ENCODE results near the gene PDIA5.
"Not testable (repeated sequence)": the region's sequence is repeated elsewhere in the genome, so short reads cannot be mapped to it uniquely, and the experiment has no call there.

PDIA5 gene

DNA sequence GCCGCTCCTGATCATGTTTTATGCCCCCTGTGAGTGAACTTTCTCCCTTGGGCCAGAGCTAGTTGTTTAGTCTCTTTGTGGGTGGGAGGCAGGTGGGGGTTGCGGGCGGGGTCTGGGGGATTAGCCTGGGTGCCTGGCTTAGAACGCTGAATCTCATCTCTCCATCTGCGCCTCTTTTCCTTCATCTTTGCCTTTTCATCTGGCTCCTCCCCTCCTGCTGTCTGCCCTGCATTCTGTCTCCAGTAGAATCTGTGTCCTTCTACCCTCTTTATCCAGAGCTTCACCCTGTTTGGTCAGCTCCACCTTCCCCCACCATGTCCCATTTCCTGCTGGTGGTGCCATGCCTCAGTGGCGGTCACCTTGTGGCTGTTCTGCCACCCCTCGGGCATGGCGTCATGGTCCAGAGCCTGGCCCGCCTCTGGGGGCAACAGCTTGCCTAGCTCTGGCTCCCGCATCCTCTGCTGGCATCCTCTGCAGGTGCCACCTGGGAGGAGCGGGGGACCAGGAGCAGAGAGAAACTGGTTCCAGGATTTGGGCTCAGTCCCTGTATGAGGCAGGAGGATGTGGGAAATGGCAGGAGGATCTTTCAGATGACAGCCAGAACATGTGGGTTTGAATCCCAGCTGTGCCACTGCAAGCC, 44.3 kb downstream of the PDIA5 start:
- peaks cover 84% of the 10 kb centered on the region for H3K36me3 ChIP-seq (ENCODE audit: insufficient read depth, insufficient read length, low read length)
- H3K9ac ChIP-seq (ENCODE audit: insufficient read length, low read depth) = no peak overlapping the region
- H3K4me3 ChIP-seq (ENCODE audit: insufficient read length, low read depth) = no peak overlapping the region
- no peak for DNase-seq (ENCODE audit: low read depth, low spot score)
- H3K9me3 ChIP-seq (ENCODE audit: insufficient read depth, low read length) = no peaks in the 10 kb centered on the region
- no peaks in the 10 kb centered on the region for H3K4me1 ChIP-seq (ENCODE audit: insufficient read depth, insufficient read length)
- H3K27me3 ChIP-seq (ENCODE audit: insufficient read depth, insufficient read length) = no peaks in the 10 kb centered on the region
- TF ChIP-seq SUZ12 (IDR thresholded peaks at IDR 0.05; ENCODE audit: extremely low read depth, insufficient read depth, insufficient read length) (no peak), YY1 (IDR thresholded peaks at IDR 0.05; ENCODE audit: insufficient read depth, insufficient read length) (no peak), ZNF274 (IDR thresholded peaks at IDR 0.05; ENCODE audit: low read depth, low read length) (no peak)

DNA sequence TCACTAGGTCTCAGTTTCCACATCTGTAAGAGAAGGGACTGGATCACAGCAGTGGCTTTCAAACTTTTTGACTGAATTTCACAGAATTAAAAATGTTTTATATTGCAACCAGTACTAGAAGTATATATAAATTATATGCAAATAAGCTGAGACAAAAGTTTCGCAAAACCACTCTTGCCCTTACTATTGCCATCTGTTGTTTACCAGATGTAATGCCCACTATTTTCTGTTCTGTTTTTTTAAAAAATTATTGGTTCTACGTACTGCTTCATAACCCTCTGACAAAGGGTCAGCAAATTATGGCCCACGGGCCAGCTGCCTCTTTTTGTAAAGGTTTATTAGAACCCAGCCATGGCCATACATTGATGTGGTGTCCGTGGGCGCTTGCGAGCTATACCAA, 44.8 kb downstream of the PDIA5 start:
- no peak overlapping the region for H3K9ac ChIP-seq (ENCODE audit: insufficient read length, low read depth)
- H3K4me1 ChIP-seq (ENCODE audit: insufficient read depth, insufficient read length) = no peaks in the 10 kb centered on the region
- H3K4me3 ChIP-seq (ENCODE audit: insufficient read length, low read depth) = no peak overlapping the region
- H3K9me3 ChIP-seq (ENCODE audit: insufficient read depth, low read length) = no peaks in the 10 kb centered on the region
- H3K27me3 ChIP-seq (ENCODE audit: insufficient read depth, insufficient read length) = no peaks in the 10 kb centered on the region
- peaks cover 84% of the 10 kb centered on the region for H3K36me3 ChIP-seq (ENCODE audit: insufficient read depth, insufficient read length, low read length)
- TF ChIP-seq SUZ12 (IDR thresholded peaks at IDR 0.05; ENCODE audit: extremely low read depth, insufficient read depth, insufficient read length) = no peak
- no peak for TF ChIP-seq YY1 (IDR thresholded peaks at IDR 0.05; ENCODE audit: insufficient read depth, insufficient read length)
- TF ChIP-seq ZNF274 (IDR thresholded peaks at IDR 0.05; ENCODE audit: low read depth, low read length) = no peak
- DNase-seq (ENCODE audit: low read depth, low spot score) = no peak

DNA sequence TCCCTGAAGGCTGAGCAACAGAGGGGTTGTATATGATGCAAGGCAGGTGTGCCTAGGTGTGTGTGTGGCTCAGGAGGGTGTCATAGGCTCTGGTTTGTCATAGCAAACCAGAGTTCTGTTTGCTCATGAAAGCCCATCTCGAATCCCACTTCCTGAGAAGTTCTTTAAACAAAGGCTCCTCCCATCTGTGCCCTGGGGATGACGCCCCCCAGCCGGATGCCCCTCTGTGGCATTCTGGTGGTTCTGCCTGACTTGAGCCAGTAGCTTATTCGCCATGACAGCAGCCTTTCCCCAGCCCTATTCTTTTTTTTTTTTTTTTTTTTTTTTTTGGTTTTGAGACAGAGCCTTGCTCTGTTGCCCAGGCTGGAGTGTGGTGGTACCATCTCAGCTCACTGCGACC, 45.4 kb downstream of the PDIA5 start:
- no peaks in the 10 kb centered on the region for H3K9me3 ChIP-seq (ENCODE audit: insufficient read depth, low read length)
- H3K9ac ChIP-seq (ENCODE audit: insufficient read length, low read depth) = no peak overlapping the region
- no peaks in the 10 kb centered on the region for H3K4me1 ChIP-seq (ENCODE audit: insufficient read depth, insufficient read length)
- no peak overlapping the region for H3K4me3 ChIP-seq (ENCODE audit: insufficient read length, low read depth)
- no peak for DNase-seq (ENCODE audit: low read depth, low spot score)
- H3K36me3 ChIP-seq (ENCODE audit: insufficient read depth, insufficient read length, low read length) = peaks cover 82% of the 10 kb centered on the region
- TF ChIP-seq ZNF274 (IDR thresholded peaks at IDR 0.05; ENCODE audit: low read depth, low read length) = no peak
- no peaks in the 10 kb centered on the region for H3K27me3 ChIP-seq (ENCODE audit: insufficient read depth, insufficient read length)

DNA sequence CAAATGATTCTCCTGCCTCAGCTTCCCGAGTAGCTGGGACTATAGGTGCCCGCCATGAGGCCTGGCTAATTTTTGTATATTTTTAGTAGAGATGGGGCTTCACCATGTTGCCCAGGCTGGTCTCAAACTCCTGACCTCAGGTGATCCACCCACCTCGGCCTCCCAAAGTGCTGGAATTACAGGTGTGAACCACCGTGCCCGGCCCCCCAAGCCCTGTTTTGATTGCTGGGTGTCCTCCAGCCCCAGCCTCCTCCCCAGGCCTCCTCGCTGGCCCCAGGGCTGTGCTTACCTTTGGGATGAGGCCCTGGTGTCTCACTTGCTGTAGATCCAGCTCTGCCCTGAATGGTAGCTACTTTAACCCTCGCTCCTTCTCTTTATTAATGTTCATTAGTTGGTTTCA, 45.8 kb downstream of the PDIA5 start:
- H3K27me3 ChIP-seq (ENCODE audit: insufficient read depth, insufficient read length); H3K9me3 ChIP-seq (ENCODE audit: insufficient read depth, low read length); H3K4me3 ChIP-seq (ENCODE audit: insufficient read length, low read depth); DNase-seq (ENCODE audit: low read depth, low spot score); H3K9ac ChIP-seq (ENCODE audit: insufficient read length, low read depth); H3K4me1 ChIP-seq (ENCODE audit: insufficient read depth, insufficient read length): not testable (repeated sequence)
- peaks cover 80% of the 10 kb centered on the region for H3K36me3 ChIP-seq (ENCODE audit: insufficient read depth, insufficient read length, low read length)

DNA sequence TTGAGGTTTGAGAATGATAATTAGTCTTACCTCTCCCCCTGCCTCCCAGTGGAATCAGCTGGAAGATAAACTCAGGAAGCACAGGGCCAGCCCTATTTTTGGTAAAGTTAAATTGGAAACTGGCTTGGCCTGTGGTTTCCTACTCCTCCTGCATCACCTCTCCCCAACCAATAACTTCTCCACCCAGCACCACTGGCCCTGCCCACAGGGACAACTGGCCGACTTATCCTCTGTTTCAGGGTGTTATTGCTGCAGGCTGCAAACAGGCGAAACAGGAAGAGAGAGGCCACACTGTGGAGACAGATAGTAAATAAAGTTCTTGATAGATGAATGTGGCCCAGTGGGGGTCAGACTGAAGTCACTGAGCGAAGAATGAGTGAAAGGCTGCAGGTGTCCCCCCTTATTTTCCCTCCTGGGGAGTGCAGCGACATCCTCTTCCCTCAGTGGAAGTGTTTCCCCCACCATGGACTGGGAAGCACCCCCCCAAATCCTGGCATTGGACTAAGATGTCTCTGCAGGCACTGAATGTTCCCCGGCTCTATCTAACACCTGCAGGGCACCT, 47.1 kb downstream of the PDIA5 start:
- Histone ChIP-seq H3K9ac (ENCODE audit: insufficient read length, low read depth) (no peak overlapping the region), H3K36me3 (ENCODE audit: insufficient read depth, insufficient read length, low read length) (peaks cover 86% of the 10 kb centered on the region), H3K4me3 (ENCODE audit: insufficient read length, low read depth) (no peak overlapping the region), H3K27me3 (ENCODE audit: insufficient read depth, insufficient read length) (no peaks in the 10 kb centered on the region), H3K4me1 (ENCODE audit: insufficient read depth, insufficient read length) (no peaks in the 10 kb centered on the region), H3K9me3 (ENCODE audit: insufficient read depth, low read length) (no peaks in the 10 kb centered on the region)
- no peak for DNase-seq (ENCODE audit: low read depth, low spot score)
- TF ChIP-seq YY1 (IDR thresholded peaks at IDR 0.05; ENCODE audit: insufficient read depth, insufficient read length) (no peak), SUZ12 (IDR thresholded peaks at IDR 0.05; ENCODE audit: extremely low read depth, insufficient read depth, insufficient read length) (no peak), ZNF274 (IDR thresholded peaks at IDR 0.05; ENCODE audit: low read depth, low read length) (no peak)

DNA sequence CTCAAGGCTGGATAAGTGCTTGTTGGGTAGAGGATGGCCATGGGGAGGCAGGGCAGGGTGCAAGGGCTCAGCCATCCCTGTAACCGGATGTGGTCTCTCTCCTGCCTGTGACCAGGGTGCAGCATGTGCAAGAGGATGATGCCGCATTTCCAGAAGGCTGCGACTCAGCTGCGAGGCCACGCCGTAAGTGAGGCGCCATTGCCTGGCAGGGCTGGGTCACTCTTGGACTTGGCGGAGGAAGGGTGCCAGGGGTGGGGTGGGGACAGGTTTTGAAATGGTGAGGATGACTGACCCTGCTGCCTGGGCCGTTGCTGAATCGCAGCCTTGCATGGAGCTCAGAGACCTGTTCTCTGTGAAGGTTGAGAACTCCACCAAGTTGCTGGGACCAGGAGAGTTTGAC, 49.3 kb downstream of the PDIA5 start:
- peaks cover 91% of the 10 kb centered on the region for H3K36me3 ChIP-seq (ENCODE audit: insufficient read depth, insufficient read length, low read length)
- peaks cover 4% of the 10 kb centered on the region for H3K4me1 ChIP-seq (ENCODE audit: insufficient read depth, insufficient read length)
- H3K4me3 ChIP-seq (ENCODE audit: insufficient read length, low read depth) = no peak overlapping the region
- no peak overlapping the region for H3K9ac ChIP-seq (ENCODE audit: insufficient read length, low read depth)
- no peaks in the 10 kb centered on the region for H3K27me3 ChIP-seq (ENCODE audit: insufficient read depth, insufficient read length)
- no peaks in the 10 kb centered on the region for H3K9me3 ChIP-seq (ENCODE audit: insufficient read depth, low read length)
- no peak for TF ChIP-seq YY1 (IDR thresholded peaks at IDR 0.05; ENCODE audit: insufficient read depth, insufficient read length)
- no peak for DNase-seq (ENCODE audit: low read depth, low spot score)

DNA sequence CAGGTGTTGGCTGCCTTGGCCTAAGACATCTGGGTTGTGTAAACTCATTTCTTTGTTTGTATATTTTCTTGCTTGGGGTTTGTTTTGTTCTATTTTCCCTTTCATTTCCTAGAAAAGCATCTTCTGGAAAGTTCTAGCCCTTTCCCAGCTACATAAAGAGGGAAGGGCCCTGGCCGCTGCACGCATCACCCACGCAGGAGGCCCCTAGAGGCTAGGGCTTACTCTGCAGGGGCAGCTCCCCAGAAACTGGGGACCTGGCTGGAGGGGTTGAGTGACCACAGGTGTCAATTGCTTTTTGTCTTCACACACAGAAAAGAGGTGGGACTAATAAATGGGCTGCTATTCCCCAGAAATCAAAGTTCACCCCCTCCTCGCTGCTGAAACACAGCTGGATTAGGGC, 52.6 kb downstream of the PDIA5 start:
- TF ChIP-seq YY1 (IDR thresholded peaks at IDR 0.05; ENCODE audit: insufficient read depth, insufficient read length) = no peak
- TF ChIP-seq ZNF274 (IDR thresholded peaks at IDR 0.05; ENCODE audit: low read depth, low read length) = no peak
- TF ChIP-seq SUZ12 (IDR thresholded peaks at IDR 0.05; ENCODE audit: extremely low read depth, insufficient read depth, insufficient read length) = no peak

DNA sequence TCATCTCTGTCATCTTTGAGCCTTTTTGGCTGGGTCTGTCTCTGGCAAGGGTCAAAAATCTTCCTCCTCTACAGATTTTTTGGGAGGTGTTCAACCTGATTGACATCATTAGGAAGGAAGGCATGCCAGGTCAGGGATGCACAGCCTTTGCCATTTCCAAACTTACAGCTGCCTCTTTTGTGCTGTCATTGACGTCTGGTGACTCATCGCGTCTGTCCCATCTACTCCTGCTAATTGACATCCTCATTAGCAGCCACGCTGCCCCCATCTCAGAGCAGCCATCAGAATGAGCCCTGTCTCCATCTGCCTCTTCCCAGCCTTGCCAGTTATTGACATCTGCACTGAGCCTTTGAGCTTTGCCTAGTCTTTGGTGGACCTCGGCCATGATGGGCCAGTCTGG, 53.0 kb downstream of the PDIA5 start:
- Histone ChIP-seq H3K27me3 (ENCODE audit: insufficient read depth, insufficient read length) (no peaks in the 10 kb centered on the region), H3K9me3 (ENCODE audit: insufficient read depth, low read length) (no peaks in the 10 kb centered on the region), H3K9ac (ENCODE audit: insufficient read length, low read depth) (no peak overlapping the region), H3K4me1 (ENCODE audit: insufficient read depth, insufficient read length) (peaks cover 4% of the 10 kb centered on the region), H3K4me3 (ENCODE audit: insufficient read length, low read depth) (no peak overlapping the region), H3K36me3 (ENCODE audit: insufficient read depth, insufficient read length, low read length) (peaks cover 93% of the 10 kb centered on the region)
- TF ChIP-seq ZNF274 (IDR thresholded peaks at IDR 0.05; ENCODE audit: low read depth, low read length) (no peak), YY1 (IDR thresholded peaks at IDR 0.05; ENCODE audit: insufficient read depth, insufficient read length) (no peak), SUZ12 (IDR thresholded peaks at IDR 0.05; ENCODE audit: extremely low read depth, insufficient read depth, insufficient read length) (no peak)
- no peak for DNase-seq (ENCODE audit: low read depth, low spot score)

More for the DNA sequence above, 52.6 kb downstream of the PDIA5 start:
- Histone ChIP-seq H3K4me3 (ENCODE audit: insufficient read length, low read depth) (no peak overlapping the region), H3K36me3 (ENCODE audit: insufficient read depth, insufficient read length, low read length) (peaks cover 93% of the 10 kb centered on the region), H3K9ac (ENCODE audit: insufficient read length, low read depth) (no peak overlapping the region), H3K9me3 (ENCODE audit: insufficient read depth, low read length) (no peaks in the 10 kb centered on the region), H3K27me3 (ENCODE audit: insufficient read depth, insufficient read length) (no peaks in the 10 kb centered on the region), H3K4me1 (ENCODE audit: insufficient read depth, insufficient read length) (peaks cover 4% of the 10 kb centered on the region)
- no peak for DNase-seq (ENCODE audit: low read depth, low spot score)
